Measurements from ENCODE around the gene MAN1C1. TPM values are rescaled to one million over a fixed set of nuclear protein-coding genes. Genes with fewer than 3 reads are reported as not detected.

The MAN1C1 gene
- total RNA-seq, 1 experiment from 2014 or later = 1.5 TPM

DNA sequence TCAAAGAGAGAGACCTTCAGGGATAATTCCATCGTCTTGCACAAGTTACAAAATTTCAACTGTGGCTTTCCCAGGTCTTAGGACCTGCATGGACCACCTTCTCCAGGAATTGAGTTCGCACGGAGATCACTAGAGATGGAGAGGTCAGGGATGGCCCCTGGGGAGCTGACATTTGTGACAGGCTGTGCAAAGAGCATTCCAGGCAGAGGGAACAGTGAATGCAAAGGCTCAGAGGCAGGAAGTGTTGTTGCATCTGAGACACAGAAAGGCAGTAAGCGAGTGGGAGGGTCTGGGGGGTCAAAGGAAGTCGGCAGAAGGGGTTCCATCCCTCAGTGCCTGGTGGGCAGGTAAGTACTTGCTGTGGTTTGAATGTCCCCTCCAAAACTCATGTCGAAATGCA lies 173.9 kb downstream of the MAN1C1 start:
- intact Hi-C loops (cut with micrococcal nuclease; ENCODE audit: unreplicated experiment) (no loop called here), in situ Hi-C loops (cut with HindIII; ENCODE audit: low pct_unique_long_range_greater_than_20kb, low sequenced_read_pairs) (no loop called here)
- ChIA-PET CTCF (no interaction called here), POLR2A (no interaction called here)
- BruUV-seq (replicated peaks) = no TSS peak
- Histone ChIP-seq H3K4me1 (ENCODE audit: control insufficient read depth, insufficient read depth, low read length) (no peaks in the 10 kb centered on the region), H3K36me3 (ENCODE audit: control insufficient read depth, insufficient read depth, low read length) (no peaks in the 10 kb centered on the region), H3K4me3 (ENCODE audit: low read depth in 2 of 2, low read length in 2 of 2) (no peak overlapping the region), H3K9me3 (ENCODE audit: control insufficient read depth, insufficient read depth, low read depth, low read length) (no peaks in the 10 kb centered on the region), H3K27me3 (ENCODE audit: control insufficient read depth, insufficient read depth, low read length) (no peaks in the 10 kb centered on the region), H3K27ac (ENCODE audit: low read length) (no peak overlapping the region)
- no peak for ATAC-seq
- no peak for DNase-seq (ENCODE audit: low read depth, low spot score)
- no peak for TF ChIP-seq POLR2AphosphoS5 (IDR thresholded peaks at IDR 0.05; ENCODE audit: low read depth, low read length)
- TF ChIP-seq, protein P1, sequence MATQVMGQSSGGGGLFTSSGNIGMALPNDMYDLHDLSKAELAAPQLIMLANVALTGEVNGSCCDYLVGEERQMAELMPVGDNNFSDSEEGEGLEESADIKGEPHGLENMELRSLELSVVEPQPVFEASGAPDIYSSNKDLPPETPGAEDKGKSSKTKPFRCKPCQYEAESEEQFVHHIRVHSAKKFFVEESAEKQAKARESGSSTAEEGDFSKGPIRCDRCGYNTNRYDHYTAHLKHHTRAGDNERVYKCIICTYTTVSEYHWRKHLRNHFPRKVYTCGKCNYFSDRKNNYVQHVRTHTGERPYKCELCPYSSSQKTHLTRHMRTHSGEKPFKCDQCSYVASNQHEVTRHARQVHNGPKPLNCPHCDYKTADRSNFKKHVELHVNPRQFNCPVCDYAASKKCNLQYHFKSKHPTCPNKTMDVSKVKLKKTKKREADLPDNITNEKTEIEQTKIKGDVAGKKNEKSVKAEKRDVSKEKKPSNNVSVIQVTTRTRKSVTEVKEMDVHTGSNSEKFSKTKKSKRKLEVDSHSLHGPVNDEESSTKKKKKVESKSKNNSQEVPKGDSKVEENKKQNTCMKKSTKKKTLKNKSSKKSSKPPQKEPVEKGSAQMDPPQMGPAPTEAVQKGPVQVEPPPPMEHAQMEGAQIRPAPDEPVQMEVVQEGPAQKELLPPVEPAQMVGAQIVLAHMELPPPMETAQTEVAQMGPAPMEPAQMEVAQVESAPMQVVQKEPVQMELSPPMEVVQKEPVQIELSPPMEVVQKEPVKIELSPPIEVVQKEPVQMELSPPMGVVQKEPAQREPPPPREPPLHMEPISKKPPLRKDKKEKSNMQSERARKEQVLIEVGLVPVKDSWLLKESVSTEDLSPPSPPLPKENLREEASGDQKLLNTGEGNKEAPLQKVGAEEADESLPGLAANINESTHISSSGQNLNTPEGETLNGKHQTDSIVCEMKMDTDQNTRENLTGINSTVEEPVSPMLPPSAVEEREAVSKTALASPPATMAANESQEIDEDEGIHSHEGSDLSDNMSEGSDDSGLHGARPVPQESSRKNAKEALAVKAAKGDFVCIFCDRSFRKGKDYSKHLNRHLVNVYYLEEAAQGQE (IDR thresholded peaks at IDR 0.05; ENCODE audit: insufficient read depth in 1 of 2, low read depth in 2 of 2, low read length in 1 of 2) = no peak
- no peak for TF ChIP-seq SIN3A (IDR thresholded peaks at IDR 0.05; ENCODE audit: borderline replicate concordance, insufficient read depth, low read depth, low read length)
- TF ChIP-seq, protein P2, sequence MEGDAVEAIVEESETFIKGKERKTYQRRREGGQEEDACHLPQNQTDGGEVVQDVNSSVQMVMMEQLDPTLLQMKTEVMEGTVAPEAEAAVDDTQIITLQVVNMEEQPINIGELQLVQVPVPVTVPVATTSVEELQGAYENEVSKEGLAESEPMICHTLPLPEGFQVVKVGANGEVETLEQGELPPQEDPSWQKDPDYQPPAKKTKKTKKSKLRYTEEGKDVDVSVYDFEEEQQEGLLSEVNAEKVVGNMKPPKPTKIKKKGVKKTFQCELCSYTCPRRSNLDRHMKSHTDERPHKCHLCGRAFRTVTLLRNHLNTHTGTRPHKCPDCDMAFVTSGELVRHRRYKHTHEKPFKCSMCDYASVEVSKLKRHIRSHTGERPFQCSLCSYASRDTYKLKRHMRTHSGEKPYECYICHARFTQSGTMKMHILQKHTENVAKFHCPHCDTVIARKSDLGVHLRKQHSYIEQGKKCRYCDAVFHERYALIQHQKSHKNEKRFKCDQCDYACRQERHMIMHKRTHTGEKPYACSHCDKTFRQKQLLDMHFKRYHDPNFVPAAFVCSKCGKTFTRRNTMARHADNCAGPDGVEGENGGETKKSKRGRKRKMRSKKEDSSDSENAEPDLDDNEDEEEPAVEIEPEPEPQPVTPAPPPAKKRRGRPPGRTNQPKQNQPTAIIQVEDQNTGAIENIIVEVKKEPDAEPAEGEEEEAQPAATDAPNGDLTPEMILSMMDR (IDR thresholded peaks at IDR 0.05) = no peak
- TF ChIP-seq TCF7L2 (IDR thresholded peaks at IDR 0.05; ENCODE audit: low read depth, low read length) = no peak

DNA sequence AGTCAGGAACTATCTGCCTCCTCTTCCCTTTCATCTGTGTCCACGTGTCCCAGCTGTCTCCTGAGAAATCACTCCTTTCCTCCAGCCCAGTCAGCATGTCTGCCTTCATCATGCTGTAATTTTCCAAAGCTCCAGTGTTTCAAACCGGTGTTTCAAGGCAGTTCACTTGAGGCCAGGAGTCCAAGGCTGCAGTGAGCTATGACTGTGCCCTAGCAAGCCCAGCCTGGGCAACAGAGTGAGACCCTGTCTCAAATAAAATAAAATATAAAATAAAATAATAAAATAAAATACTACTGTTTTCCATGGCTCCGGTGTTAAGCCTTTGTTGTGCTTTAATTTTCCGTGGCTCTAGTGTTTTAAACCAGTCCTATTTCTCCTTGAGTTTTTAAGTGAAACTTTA lies 175.5 kb downstream of the MAN1C1 start:
- Histone ChIP-seq H3K36me3 (ENCODE audit: control insufficient read depth, insufficient read depth, low read length) (no peaks in the 10 kb centered on the region), H3K27me3 (ENCODE audit: control insufficient read depth, insufficient read depth, low read length) (no peaks in the 10 kb centered on the region), H3K9me3 (ENCODE audit: control insufficient read depth, insufficient read depth, low read depth, low read length) (no peaks in the 10 kb centered on the region), H3K27ac (ENCODE audit: low read length) (no peak overlapping the region), H3K4me1 (ENCODE audit: control insufficient read depth, insufficient read depth, low read length) (no peaks in the 10 kb centered on the region), H3K4me3 (ENCODE audit: low read depth in 2 of 2, low read length in 2 of 2) (no peak overlapping the region)
- POLR2A ChIA-PET = no interaction called here
- ATAC-seq (no peak), DNase-seq (ENCODE audit: low read depth, low spot score) (no peak)
- CTCF ChIA-PET = no interaction called here
- TF ChIP-seq, protein P2 (IDR thresholded peaks at IDR 0.05) = no peak
- TF ChIP-seq SIN3A (IDR thresholded peaks at IDR 0.05; ENCODE audit: borderline replicate concordance, insufficient read depth, low read depth, low read length) (no peak), TCF7L2 (IDR thresholded peaks at IDR 0.05; ENCODE audit: low read depth, low read length) (no peak), POLR2AphosphoS5 (IDR thresholded peaks at IDR 0.05; ENCODE audit: low read depth, low read length) (no peak)
- no TSS peak for BruUV-seq (replicated peaks)
- in situ Hi-C loops (cut with HindIII; ENCODE audit: low pct_unique_long_range_greater_than_20kb, low sequenced_read_pairs) (no loop called here), intact Hi-C loops (cut with micrococcal nuclease; ENCODE audit: unreplicated experiment) (no loop called here)
